ENCODE measurements around the gene ATF5.

ATF5 gene

DNA sequence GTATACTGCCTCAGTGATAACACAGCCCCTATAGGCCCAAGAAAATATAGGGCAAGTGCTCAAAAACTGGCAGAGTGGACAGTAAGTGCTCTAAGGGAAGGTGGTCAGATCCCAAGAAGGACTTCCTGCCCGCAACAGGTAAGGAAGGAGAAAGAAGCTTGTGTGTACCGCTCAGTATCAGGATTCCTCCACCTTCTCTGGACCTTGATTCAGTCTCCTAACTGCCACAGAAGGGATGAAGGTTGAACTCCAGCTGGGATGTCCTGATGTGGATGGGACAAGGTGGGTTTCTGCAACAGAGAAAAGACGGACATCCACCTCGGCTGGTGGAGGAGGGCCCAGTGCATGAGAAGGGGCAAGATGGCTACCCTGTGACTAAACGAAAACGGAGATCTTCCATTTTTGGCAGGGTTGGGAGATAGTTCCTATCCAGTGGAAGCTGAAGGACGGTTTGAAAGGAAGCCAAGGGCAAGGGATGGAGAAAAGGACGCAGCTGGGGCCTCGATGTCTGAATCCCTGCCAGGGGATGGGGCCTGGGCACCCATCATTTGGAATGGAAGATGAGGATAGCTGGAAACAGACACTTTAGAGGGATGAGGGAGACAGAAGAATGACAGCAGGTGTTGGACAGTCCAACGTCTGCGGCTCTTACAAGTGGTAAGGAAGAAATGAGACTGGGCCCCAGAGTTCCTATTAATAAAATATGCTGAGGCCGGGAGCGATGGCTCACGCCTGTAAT lies 1.3 kb upstream of the ATF5 start:
- H3K36me3 ChIP-seq (ENCODE audit: low read depth), result peaks cover 62% of the 10 kb centered on the region
- no peaks in the 10 kb centered on the region for H3K27me3 ChIP-seq (ENCODE audit: insufficient read depth, poor library complexity, severe bottlenecking)
- peaks cover 11% of the 10 kb centered on the region for H3K4me1 ChIP-seq (ENCODE audit: insufficient read depth, poor library complexity, severe bottlenecking)
- H3K27ac ChIP-seq (ENCODE audit: poor library complexity, severe bottlenecking), result peak overlapping the region; percentile 78
- ATAC-seq (ENCODE audit: low read depth) (no peak), DNase-seq (ENCODE audit: low spot score) (no peak)
- TF ChIP-seq, protein P1, sequence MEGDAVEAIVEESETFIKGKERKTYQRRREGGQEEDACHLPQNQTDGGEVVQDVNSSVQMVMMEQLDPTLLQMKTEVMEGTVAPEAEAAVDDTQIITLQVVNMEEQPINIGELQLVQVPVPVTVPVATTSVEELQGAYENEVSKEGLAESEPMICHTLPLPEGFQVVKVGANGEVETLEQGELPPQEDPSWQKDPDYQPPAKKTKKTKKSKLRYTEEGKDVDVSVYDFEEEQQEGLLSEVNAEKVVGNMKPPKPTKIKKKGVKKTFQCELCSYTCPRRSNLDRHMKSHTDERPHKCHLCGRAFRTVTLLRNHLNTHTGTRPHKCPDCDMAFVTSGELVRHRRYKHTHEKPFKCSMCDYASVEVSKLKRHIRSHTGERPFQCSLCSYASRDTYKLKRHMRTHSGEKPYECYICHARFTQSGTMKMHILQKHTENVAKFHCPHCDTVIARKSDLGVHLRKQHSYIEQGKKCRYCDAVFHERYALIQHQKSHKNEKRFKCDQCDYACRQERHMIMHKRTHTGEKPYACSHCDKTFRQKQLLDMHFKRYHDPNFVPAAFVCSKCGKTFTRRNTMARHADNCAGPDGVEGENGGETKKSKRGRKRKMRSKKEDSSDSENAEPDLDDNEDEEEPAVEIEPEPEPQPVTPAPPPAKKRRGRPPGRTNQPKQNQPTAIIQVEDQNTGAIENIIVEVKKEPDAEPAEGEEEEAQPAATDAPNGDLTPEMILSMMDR (IDR thresholded peaks at IDR 0.05; ENCODE audit: poor library complexity, severe bottlenecking), result no peak
- H3K9me3 ChIP-seq (ENCODE audit: severe bottlenecking), result no peaks in the 10 kb centered on the region
- peak overlapping the region; percentile 70 for H3K4me3 ChIP-seq (ENCODE audit: severe bottlenecking)

DNA sequence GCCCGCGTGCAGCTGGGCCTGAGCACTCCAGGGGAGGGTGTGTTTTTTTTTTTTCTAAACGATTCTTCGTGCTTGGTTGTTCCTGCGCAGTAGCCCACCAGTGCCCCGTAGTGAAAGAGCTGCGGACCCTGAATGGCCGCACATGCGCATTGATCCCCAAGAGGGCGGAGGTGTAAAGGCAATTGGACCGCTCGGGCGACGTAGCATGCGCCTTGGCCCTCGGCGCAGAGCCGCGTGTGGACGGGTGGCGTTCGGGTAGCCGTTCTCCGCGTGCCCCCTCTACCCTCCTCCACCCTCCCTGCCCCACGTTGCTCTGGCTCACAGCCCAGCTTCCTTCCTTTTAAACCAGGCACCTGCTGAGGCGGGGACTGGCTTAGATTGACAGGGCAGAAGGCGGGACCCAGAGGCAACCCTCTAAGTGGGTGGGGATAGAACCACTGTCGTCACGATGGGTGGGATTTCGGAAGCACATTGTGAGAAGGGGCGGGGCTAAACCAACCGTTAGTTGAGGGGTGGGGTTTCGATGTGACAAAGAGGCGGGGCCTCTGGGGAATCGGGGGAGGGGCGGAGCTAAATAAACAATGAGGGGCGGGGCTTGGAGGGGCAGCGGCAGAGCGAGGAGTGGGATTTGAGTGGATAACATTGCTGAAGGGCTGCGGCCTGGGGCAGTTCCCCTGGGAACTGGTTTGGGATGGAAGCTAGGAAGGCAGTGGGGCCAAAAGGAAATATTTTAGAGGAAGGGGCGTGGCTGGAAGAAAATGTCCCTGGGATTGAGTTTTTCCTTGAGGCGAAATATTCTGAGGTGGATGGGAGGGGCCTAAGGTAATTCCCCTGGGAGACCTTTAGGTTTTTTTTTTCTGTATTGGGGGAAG lies 842 bp downstream of the ATF5 start:
- TF ChIP-seq, protein P1 (IDR thresholded peaks at IDR 0.05; ENCODE audit: poor library complexity, severe bottlenecking), result no peak
- ATAC-seq (ENCODE audit: low read depth) (peak; percentile 67), DNase-seq (ENCODE audit: low spot score) (peak; percentile 93)
- Histone ChIP-seq H3K36me3 (ENCODE audit: low read depth) (peaks cover 42% of the 10 kb centered on the region), H3K9me3 (ENCODE audit: severe bottlenecking) (no peaks in the 10 kb centered on the region), H3K27me3 (ENCODE audit: insufficient read depth, poor library complexity, severe bottlenecking) (no peaks in the 10 kb centered on the region), H3K4me1 (ENCODE audit: insufficient read depth, poor library complexity, severe bottlenecking) (peaks cover 11% of the 10 kb centered on the region), H3K27ac (ENCODE audit: poor library complexity, severe bottlenecking) (peak overlapping the region; percentile 78), H3K4me3 (ENCODE audit: severe bottlenecking) (peak overlapping the region; percentile 70)

DNA sequence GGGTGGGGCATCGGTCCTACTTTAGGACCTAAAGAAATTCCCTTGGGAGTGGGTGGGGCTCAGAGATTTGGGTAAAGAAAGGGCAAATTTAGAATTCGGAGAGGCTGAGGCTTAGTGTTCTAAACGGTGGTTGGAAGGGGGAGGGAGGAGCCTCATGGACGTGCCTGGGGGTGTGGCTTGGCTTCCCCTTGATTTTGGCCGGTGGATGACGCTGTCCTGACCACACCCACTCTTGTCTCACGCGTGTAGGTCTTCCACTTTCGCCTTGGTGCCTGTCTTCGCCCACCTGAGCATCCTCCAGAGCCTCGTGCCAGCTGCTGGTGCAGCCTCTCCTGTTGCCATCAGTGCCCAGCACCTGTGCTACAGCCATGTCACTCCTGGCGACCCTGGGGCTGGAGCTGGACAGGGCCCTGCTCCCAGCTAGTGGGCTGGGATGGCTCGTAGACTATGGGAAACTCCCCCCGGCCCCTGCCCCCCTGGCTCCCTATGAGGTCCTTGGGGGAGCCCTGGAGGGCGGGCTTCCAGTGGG lies 1.5 kb downstream of the ATF5 start:
- H3K4me3 ChIP-seq (ENCODE audit: severe bottlenecking), result no peak overlapping the region
- peaks cover 11% of the 10 kb centered on the region for H3K4me1 ChIP-seq (ENCODE audit: insufficient read depth, poor library complexity, severe bottlenecking)
- no peaks in the 10 kb centered on the region for H3K9me3 ChIP-seq (ENCODE audit: severe bottlenecking)
- TF ChIP-seq, protein P1 (IDR thresholded peaks at IDR 0.05; ENCODE audit: poor library complexity, severe bottlenecking), result no peak
- peaks cover 35% of the 10 kb centered on the region for H3K36me3 ChIP-seq (ENCODE audit: low read depth)
- peak overlapping the region; percentile 78 for H3K27ac ChIP-seq (ENCODE audit: poor library complexity, severe bottlenecking)
- no peak for DNase-seq (ENCODE audit: low spot score)
- no peak for ATAC-seq (ENCODE audit: low read depth)
- no peaks in the 10 kb centered on the region for H3K27me3 ChIP-seq (ENCODE audit: insufficient read depth, poor library complexity, severe bottlenecking)

DNA sequence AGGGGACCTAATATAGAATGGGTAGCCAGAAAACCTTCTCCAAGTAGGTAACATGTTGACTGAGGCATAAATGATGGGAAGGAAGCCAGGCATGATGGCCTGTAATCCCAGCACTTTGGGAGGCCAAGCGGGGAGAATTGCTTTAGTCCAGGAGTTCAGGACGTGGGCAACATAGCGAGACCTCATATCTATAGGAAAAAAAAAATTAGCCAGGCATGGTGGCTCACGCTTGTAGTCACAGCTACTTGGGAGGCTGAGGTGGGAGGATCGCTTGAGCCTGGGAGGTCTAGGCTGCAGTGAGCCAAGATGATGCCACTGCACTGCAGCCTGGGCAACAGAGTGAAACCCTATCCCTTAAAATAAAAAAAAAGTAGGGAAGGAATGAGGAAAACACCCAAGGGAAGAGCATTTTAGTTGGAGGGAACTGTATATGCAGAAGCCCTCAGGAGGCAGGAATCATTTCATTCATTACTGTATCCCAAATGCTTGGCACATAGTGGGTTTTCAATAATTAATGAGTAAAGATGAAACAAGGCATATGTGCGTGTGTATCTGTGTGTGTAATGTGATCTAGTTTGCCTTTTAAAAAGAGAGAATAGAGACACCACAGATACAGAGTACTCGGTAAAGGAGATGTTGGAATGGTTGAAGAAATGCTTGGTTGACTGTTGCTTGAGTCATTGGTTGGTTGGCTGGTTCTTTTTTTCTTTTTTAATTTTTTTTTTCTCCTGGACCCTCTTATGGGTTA lies 2.5 kb downstream of the ATF5 start:
- Histone ChIP-seq H3K9me3 (ENCODE audit: severe bottlenecking) (no peaks in the 10 kb centered on the region), H3K27me3 (ENCODE audit: insufficient read depth, poor library complexity, severe bottlenecking) (no peaks in the 10 kb centered on the region), H3K36me3 (ENCODE audit: low read depth) (peaks cover 25% of the 10 kb centered on the region), H3K27ac (ENCODE audit: poor library complexity, severe bottlenecking) (peak overlapping the region; percentile 78), H3K4me1 (ENCODE audit: insufficient read depth, poor library complexity, severe bottlenecking) (peaks cover 11% of the 10 kb centered on the region), H3K4me3 (ENCODE audit: severe bottlenecking) (no peak overlapping the region)
- TF ChIP-seq, protein P1 (IDR thresholded peaks at IDR 0.05; ENCODE audit: poor library complexity, severe bottlenecking), result no peak
- DNase-seq (ENCODE audit: low spot score) (no peak), ATAC-seq (ENCODE audit: low read depth) (no peak)

Data from RWPE2 (cell line).